Measurements from ENCODE around the gene DHRS7. TPM values are rescaled to one million over a fixed set of nuclear protein-coding genes. Genes with fewer than 3 reads are reported as not detected.
"Not testable (repeated sequence)": the region's sequence is repeated elsewhere in the genome, so short reads cannot be mapped to it uniquely, and the experiment has no call there.

Gene DHRS7
- total RNA-seq, 1 donor from 2014 or later, result 202 TPM

DNA sequence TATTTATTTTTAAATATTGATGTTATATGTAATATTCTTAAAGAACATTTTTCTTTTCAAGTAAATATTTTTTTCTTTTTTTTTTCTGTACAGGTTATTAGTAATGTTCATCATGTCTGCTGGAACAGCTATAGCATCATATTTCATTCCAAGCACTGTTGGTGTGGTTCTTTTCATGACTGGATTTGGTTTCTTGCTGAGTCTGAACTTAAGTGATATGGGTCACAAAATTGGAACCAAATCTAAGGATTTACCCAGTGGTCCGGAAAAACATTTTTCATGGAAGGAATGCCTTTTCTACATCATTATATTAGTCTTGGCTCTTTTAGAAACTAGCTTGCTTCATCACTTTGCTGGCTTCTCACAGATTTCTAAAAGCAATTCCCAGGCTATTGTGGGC lies 50.3 kb downstream of the DHRS7 start:
- Histone ChIP-seq H3K27me3 (ENCODE audit: control insufficient read depth, insufficient read depth, low read length) (no peaks in the 10 kb centered on the region), H3K4me3 (ENCODE audit: low read depth, low read length) (no peak overlapping the region), H3K36me3 (ENCODE audit: control insufficient read depth, insufficient read depth, low read length) (peaks cover 5% of the 10 kb centered on the region)
- no peak for FAIRE-seq
- no peak for TF ChIP-seq CTCF (IDR thresholded peaks at IDR 0.05; ENCODE audit: insufficient read depth, low read length, severe bottlenecking)
- no peak for DNase-seq (ENCODE audit: low read depth)

GRCh38 chr14:60111732-60112131 lies 53.5 kb downstream of the DHRS7 start:
- TF ChIP-seq CTCF (IDR thresholded peaks at IDR 0.05; ENCODE audit: insufficient read depth, low read length, severe bottlenecking), result no peak
- Histone ChIP-seq H3K4me3 (ENCODE audit: low read depth, low read length) (no peak overlapping the region), H3K27me3 (ENCODE audit: control insufficient read depth, insufficient read depth, low read length) (no peaks in the 10 kb centered on the region), H3K36me3 (ENCODE audit: control insufficient read depth, insufficient read depth, low read length) (peaks cover 2% of the 10 kb centered on the region)
- FAIRE-seq (no peak), DNase-seq (ENCODE audit: low read depth) (no peak)

DNA sequence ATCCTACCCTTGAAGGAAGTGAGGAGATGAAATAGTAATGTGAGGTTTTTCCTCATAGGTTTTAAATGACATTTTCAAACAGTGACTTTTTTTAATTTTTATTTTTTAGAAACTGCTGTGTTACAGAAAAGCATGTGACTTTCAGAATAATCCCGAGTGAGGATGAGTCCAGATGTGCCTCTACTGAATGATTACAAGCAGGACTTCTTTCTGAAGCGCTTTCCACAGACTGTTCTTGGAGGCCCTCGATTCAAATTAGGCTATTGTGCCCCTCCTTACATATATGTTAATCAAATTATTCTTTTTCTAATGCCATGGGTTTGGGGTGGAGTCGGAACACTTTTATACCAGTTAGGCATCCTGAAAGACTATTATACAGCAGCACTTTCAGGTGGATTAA lies 57.7 kb downstream of the DHRS7 start:
- no peak overlapping the region for H3K4me3 ChIP-seq (ENCODE audit: low read depth, low read length)
- no peaks in the 10 kb centered on the region for H3K27me3 ChIP-seq (ENCODE audit: control insufficient read depth, insufficient read depth, low read length)
- TF ChIP-seq CTCF (IDR thresholded peaks at IDR 0.05; ENCODE audit: insufficient read depth, low read length, severe bottlenecking), result no peak
- DNase-seq (ENCODE audit: low read depth) (no peak), FAIRE-seq (no peak)
- peaks cover 2% of the 10 kb centered on the region for H3K36me3 ChIP-seq (ENCODE audit: control insufficient read depth, insufficient read depth, low read length)

GRCh38 chr14:60106339-60106738 lies 58.9 kb downstream of the DHRS7 start:
- Histone ChIP-seq H3K36me3 (ENCODE audit: control insufficient read depth, insufficient read depth, low read length) (peaks cover 2% of the 10 kb centered on the region), H3K4me3 (ENCODE audit: low read depth, low read length) (no peak overlapping the region), H3K27me3 (ENCODE audit: control insufficient read depth, insufficient read depth, low read length) (no peaks in the 10 kb centered on the region)
- FAIRE-seq (no peak), DNase-seq (ENCODE audit: low read depth) (peak; percentile 13)
- no peak for TF ChIP-seq CTCF (IDR thresholded peaks at IDR 0.05; ENCODE audit: insufficient read depth, low read length, severe bottlenecking)

- Histone ChIP-seq H3K36me3 (ENCODE audit: control insufficient read depth, insufficient read depth, low read length) (no peaks in the 10 kb centered on the region), H3K27me3 (ENCODE audit: control insufficient read depth, insufficient read depth, low read length) (no peaks in the 10 kb centered on the region), H3K4me3 (ENCODE audit: low read depth, low read length) (no peak overlapping the region)
- TF ChIP-seq CTCF (IDR thresholded peaks at IDR 0.05; ENCODE audit: insufficient read depth, low read length, severe bottlenecking), result no peak
- FAIRE-seq, result no peak
- peak; percentile 11 for DNase-seq (ENCODE audit: low read depth)
These were observed 62.8 kb downstream of the DHRS7 start for GRCh38 chr14:60102389-60102788.

DNA sequence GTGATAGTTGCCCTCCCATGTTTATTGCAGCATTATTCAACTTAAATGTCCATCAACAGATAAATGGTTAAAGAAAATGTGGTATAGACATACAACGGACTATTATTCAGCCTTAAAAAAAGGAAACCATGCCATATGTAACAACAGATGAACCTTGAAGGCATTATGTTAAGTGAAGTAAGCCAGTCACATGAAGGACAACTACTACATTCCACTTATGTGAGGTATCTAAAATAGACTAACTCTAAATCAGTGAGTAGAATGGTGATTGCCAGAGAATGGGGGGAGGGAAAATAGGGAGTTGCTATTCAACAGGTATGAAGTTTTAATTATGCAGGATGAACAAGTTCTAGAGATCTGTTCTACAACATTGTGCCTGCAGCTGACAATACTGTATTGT lies 63.4 kb downstream of the DHRS7 start:
- H3K36me3 ChIP-seq (ENCODE audit: control insufficient read depth, insufficient read depth, low read length), result no peaks in the 10 kb centered on the region
- H3K27me3 ChIP-seq (ENCODE audit: control insufficient read depth, insufficient read depth, low read length), result no peaks in the 10 kb centered on the region
- TF ChIP-seq CTCF (IDR thresholded peaks at IDR 0.05; ENCODE audit: insufficient read depth, low read length, severe bottlenecking), result no peak
- DNase-seq (ENCODE audit: low read depth), result peak; percentile 13
- H3K4me3 ChIP-seq (ENCODE audit: low read depth, low read length), result no peak overlapping the region
- no peak for FAIRE-seq

GRCh38 chr14:60099855-60100254 lies 65.3 kb downstream of the DHRS7 start:
- not testable (repeated sequence) for FAIRE-seq; DNase-seq (ENCODE audit: low read depth); H3K27me3 ChIP-seq (ENCODE audit: control insufficient read depth, insufficient read depth, low read length); H3K4me3 ChIP-seq (ENCODE audit: low read depth, low read length); H3K36me3 ChIP-seq (ENCODE audit: control insufficient read depth, insufficient read depth, low read length)
